Activated B cell treated with CpG ODN at 0.5 μM for 24 hours (primary cell): ENCODE measurements around the gene STARD9. TPM values are rescaled to one million over a fixed set of nuclear protein-coding genes. Genes with fewer than 3 reads are reported as not detected.
A peak's percentile ranks its signal among the peaks of the same experiment; 100 is the strongest.

ENCODE experiments used
- ATAC-seq: fragments of 200-7000 bp; cut with Tn5 transposase; one replicate; pipeline ENCODE4 v1.10.0; 2021; ENCODE audit warnings: low read depth, mild to moderate bottlenecking, moderate library complexity
- CTCF ChIA-PET: fragments of 350-600 bp; sonication (Branson Sonifier 250); formaldehyde crosslinking; loops from one replicate; lab custom pipeline; 2021; ENCODE audit warnings: antibody characterized with exemption; lab: Charles Lee
- POLR2A ChIA-PET: fragments of 350-600 bp; sonication (Branson Sonifier 250); formaldehyde crosslinking; loops from one replicate; lab custom pipeline; 2021; ENCODE audit warnings: antibody characterized with exemption; lab: Charles Lee
- DNase-seq: peaks from one replicate; pipeline ENCODE4 v3.0.0; 2022
- H3K27ac Mint-ChIP-seq: one replicate; pipeline ENCODE4 v1.8.0; 2020; ENCODE audit warnings: mixed read lengths
- H3K27me3 Mint-ChIP-seq: one replicate; pipeline ENCODE4 v1.8.0; 2021; ENCODE audit warnings: mixed read lengths
- H3K36me3 Mint-ChIP-seq: one replicate; pipeline ENCODE4 v1.8.0; 2021; ENCODE audit warnings: low read depth, mixed read lengths
- H3K4me1 Mint-ChIP-seq: one replicate; pipeline ENCODE4 v1.8.0; 2021; ENCODE audit warnings: mixed read lengths
- H3K4me3 Mint-ChIP-seq: one replicate; pipeline ENCODE4 v1.8.0; 2020; ENCODE audit warnings: mild to moderate bottlenecking, mixed read lengths
- H3K9me3 Mint-ChIP-seq: one replicate; pipeline ENCODE4 v1.8.0; 2020; ENCODE audit warnings: mixed read lengths
- CTCF ChIP-seq: fragments of 200-600 bp; IDR thresholded peaks from one replicate; pipeline ENCODE4 v1.8.0; 2022; ENCODE audit warnings: antibody characterized with exemption, mild to moderate bottlenecking
- intact Hi-C: fragments of 100-400 bp; cut with micrococcal nuclease; formaldehyde crosslinking; loops from one replicate; pipeline ENCODE4 v1.15.1; 2024
- total RNA-seq: library from RNA; stranded (reverse); gene quantifications from 2 replicates; pipeline ENCODE4 v1.2.3, GENCODE V29; 2022

STARD9 gene
- total RNA-seq, 1 donor from 2014 or later: 7.1 TPM

GRCh38 chr15:42577514-42578031, 2.2 kb downstream of the STARD9 start:
- Mint-ChIP-seq H3K27me3 (no peaks in the 10 kb centered on the region), H3K4me3 (no peak overlapping the region), H3K36me3 (peaks cover 3% of the 10 kb centered on the region), H3K4me1 (peaks cover 36% of the 10 kb centered on the region), H3K27ac (no peak overlapping the region), H3K9me3 (no peaks in the 10 kb centered on the region)
- CTCF ChIA-PET: no interaction called here
- ATAC-seq (no peak), DNase-seq (no peak)
- intact Hi-C loops: no loop called here
- no peak for TF ChIP-seq CTCF
- POLR2A ChIA-PET: interaction anchor here (0.6 kb wide), 1 partner anchor 1994 kb away, joined by 3 read pairs; no protein-coding TSS in a partner anchor

GRCh38 chr15:42578984-42579537, 3.7 kb downstream of the STARD9 start:
- POLR2A ChIA-PET: interaction anchor here (0.5 to 0.7 kb wide), 2 partner anchors 1230 to 1710 kb away, joined by 3 to 4 read pairs; partner anchors contain the start of gene GOLM2
- CTCF ChIA-PET: no interaction called here
- no peak overlapping the region for H3K4me3 Mint-ChIP-seq
- ATAC-seq (no peak), DNase-seq (no peak)
- H3K9me3 Mint-ChIP-seq: no peaks in the 10 kb centered on the region
- no peak for TF ChIP-seq CTCF
- intact Hi-C loops: no loop called here
- H3K36me3 Mint-ChIP-seq: peaks cover 3% of the 10 kb centered on the region
- H3K4me1 Mint-ChIP-seq: peaks cover 36% of the 10 kb centered on the region
- H3K27me3 Mint-ChIP-seq: no peaks in the 10 kb centered on the region
- H3K27ac Mint-ChIP-seq: no peak overlapping the region

- Mint-ChIP-seq H3K4me3 (peak overlapping the region; percentile 84), H3K9me3 (no peaks in the 10 kb centered on the region), H3K4me1 (peaks cover 24% of the 10 kb centered on the region), H3K27ac (peak overlapping the region; percentile 73), H3K36me3 (peaks cover 5% of the 10 kb centered on the region), H3K27me3 (no peaks in the 10 kb centered on the region)
- ATAC-seq (peak; percentile 99), DNase-seq (peak; percentile 66)
- intact Hi-C loops: no loop called here
- TF ChIP-seq CTCF: no peak
- CTCF ChIA-PET: interaction anchor here (0.8 kb wide), 1 partner anchor 44 kb away, joined by 3 read pairs; no protein-coding TSS in a partner anchor
- POLR2A ChIA-PET: interaction anchor here (0.6 to 0.8 kb wide), 2 partner anchors 10 to 66 kb away, joined by 3 read pairs; no protein-coding TSS in a partner anchor
Measured at GRCh38 chr15:42581272-42581730, 5.9 kb downstream of the STARD9 start.

DNA sequence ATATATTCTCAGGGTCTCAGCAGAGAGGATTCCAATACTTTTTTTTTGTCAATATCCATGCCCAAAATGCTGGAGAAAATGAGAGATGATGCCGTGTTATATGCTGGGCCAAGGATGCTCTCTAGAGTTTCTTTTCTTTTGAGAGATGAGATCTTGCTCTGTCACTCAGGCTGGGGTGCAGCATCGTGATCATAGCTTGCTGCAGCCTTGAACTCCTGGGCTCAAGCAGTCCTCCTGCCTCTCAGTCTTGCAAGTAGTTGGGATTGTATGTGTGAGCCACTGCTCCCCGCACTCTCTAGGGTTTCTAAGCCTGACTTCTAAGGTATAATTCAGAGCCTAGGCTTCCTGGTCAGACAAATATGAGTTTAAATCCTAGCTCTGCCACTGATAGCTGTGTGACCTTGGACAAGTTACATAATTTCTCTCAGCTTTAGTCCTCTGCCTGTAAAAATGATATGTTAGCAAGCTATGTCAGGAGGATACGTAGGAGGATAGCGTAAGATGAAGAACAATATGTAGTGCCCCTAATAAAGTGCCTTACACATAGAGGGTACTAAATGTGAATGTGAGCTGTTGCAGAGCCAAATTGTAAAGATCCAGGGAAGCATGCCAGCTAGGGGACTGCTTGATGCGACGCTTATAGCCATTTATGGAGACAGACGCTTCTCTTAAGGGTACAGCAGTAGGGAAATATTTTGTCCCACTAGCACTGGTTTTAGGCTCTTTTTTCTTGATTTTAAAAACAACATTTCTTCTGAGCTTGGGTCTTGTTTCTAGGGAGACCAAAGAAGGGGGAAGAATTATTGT, 7.4 kb downstream of the STARD9 start:
- intact Hi-C loops: loop anchor here (2.0 kb wide), 1 partner anchor 68 kb away; no protein-coding TSS in a partner anchor
- Mint-ChIP-seq H3K9me3 (no peaks in the 10 kb centered on the region), H3K27me3 (no peaks in the 10 kb centered on the region), H3K36me3 (peaks cover 5% of the 10 kb centered on the region), H3K4me3 (no peak overlapping the region), H3K4me1 (peaks cover 17% of the 10 kb centered on the region), H3K27ac (no peak overlapping the region)
- DNase-seq (no peak), ATAC-seq (no peak)
- TF ChIP-seq CTCF: no peak
- POLR2A ChIA-PET: interaction anchor here (0.5 to 1.2 kb wide), 3 partner anchors 8 to 513 kb away, joined by 3 to 7 read pairs (median 5); no protein-coding TSS in a partner anchor
- CTCF ChIA-PET: no interaction called here
